DMS114 treated with DMSO at 0.1 percent for 48 hours (cell line): Measurements from ENCODE around the gene TMOD1.

Source experiments
- DNase-seq: peaks from one replicate; lab custom pipeline; 2025; ENCODE audit not compliant: unreplicated experiment; lab: John Stamatoyannopoulos, UW

The TMOD1 gene

DNA sequence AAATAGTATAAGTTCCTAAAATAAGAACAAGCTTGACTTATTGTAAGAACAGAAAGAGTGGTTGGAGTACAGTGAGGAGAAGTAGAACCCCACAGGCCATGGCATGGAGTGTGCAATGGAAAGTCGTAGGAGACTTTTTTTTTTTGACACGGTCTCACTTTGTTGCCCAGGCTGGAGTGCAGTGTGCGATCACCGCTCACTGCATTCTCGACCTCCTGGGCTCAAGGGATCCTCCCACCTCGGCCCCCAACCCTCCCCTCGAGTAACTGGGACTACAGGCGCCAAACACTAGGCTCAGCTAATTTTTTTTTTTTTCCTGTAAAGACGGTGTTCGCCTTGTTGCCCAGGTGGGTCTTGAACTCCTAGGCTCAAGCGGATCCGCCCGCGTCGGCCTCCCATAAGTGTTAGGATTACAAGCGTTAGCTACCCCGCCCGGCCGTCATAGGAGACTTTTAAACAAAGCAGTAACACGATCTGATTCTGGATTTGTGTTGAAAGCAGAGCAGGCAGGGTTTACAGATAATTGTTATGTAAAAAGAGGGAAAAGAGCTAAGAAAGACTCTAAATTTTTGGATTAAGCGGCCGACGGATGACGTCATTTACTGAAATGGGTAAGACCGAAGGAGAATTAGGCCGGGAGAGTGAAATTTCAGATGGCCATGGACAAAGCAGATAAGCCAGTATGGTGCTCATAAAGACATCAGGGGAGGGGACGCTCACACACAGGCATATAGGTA is 130.9 kb downstream of the TMOD1 start:
- DNase-seq: peak; percentile 49

DNA sequence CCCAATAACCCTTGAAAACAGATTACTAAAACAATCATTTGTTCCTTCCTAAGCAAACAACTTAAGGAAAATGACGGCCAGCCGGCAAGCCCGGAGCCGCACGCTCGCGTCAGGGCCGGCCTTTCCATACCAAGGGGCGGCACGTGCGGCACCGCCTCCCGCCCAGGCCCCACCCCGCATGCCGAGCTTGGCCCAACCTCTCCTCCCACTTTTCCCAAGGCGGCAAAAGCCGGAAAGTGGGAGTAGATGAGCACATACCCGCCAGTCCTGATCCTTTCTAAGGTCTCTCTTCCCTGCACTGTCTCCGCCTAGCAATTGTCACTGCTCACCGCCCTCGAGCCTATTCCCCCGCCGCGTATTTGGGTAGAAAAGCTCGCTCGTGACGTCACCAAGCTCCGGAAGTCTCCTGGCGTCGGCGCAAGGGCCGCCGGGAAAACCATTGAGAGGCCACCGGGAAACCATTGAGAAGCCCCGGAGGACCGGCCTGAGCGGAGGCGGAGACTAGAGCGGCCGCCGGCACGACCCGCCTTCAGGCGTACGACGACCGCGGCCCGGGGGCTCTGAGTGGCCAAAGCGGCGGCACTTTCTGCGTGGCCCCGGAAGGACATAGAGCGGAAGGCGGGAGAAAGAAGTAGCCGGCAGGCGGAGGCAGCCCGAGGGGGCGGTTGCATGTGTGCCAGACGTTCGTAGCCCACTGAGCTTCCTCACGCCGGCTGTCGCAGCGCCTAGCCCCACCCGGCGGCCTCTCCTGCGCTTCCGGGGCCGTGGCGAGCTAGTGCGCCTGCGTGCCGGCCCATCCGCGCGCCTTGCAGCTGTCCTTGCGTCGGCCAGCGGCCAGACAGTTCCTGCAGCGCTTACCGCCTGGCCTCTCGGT is 131.8 kb downstream of the TMOD1 start, which contains the start of the genes NCBP1 and TSTD2:
Gene NCBP1, plus strand, starts transcription at position 837 of the 874 bp plus-strand sequence. CDS start 61 bp downstream, outside the sequence.
Gene TSTD2, minus strand, starts transcription at position 384 of the 874 bp plus-strand sequence. CDS start 5,806 bp downstream, outside the sequence.
- DNase-seq: peak; percentile 90

DNA sequence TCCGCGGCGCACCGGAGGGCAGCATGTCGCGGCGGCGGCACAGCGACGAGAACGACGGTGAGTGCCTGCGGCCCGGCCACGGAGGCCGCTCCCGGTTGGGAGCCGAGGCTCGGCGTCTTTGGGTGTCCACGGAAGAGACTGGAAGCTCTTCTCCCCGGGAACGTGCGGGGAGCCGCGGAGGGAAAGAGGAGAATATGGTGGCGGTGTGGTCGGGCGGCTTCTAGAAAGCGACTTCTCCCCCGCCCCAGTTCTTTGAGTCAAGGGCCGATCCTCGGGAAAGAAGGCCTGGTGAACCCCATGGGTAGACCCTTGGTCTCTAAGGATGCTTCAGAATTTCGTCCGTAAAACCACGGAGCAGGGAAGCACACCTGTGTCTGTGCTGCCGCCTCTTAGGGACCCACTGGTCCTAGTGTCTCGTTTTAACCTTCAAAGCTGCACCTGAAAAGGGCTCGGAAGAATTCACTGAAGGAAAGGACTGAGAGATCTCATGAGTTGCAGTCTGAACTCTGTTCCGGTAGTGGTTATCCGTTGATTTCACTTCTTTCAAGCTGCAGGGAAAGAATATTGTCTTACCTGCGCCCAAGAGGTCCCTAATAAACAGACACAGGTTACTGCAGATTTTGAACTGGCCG is 132.5 kb downstream of the TMOD1 start:
- DNase-seq: no peak

DNA sequence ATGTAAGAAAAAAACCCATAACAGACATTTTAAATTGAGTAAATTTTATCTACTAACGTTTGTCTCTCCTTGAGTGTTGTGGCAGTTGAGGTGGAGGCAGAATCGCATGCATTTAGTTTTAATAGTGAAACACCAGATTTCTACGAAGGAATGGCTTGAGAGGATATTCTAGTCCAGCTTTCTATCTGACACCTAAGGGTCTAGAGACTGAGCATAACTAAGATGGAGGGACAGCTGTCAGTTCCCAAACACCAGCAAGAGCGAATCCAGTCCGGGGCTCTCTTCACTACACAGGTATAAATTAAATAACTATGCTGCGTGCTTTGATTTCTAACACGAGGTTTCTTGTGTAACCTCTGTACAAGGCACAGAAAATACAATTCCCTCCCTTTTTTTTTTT is 133.6 kb downstream of the TMOD1 start:
- no peak for DNase-seq

DNA sequence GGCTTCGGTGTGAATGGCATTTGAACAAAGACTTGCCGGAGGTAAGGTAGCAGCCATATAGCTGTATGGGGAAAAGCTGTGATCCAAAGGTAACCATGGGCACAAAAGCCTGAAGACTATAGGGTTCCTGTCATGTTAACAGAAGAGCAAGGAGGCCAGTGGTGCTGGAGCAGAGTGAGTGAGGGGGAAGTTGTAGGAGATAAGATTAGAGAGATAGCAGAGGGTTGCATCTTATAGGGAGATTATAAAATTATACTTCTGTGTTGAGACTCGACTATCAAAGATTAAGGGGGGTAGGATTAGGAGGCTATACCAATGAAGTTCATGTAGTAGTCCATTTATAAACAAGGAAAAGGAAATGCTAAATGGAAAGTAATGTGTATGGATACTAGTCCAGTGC is 135.4 kb downstream of the TMOD1 start:
- DNase-seq: no peak

DNA sequence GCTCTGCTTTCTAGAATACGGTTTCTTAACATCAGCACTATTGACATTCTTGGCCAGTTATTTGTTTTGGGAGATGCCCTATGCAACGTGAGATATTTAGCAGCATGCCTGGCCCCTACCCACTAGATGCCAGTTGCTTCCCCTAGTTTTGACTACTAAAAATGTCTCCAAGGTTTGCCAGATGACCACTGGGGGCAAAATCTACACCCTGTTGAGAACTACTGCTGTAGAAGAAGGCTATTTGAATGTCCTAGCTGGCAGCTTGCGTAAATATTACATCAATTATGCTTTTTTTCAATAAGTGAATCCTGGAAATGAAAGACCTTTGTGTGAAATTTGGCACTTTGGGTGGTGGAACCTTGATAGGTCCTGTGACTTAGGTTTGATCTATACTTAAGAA is 137.2 kb downstream of the TMOD1 start:
- no peak for DNase-seq

DNA sequence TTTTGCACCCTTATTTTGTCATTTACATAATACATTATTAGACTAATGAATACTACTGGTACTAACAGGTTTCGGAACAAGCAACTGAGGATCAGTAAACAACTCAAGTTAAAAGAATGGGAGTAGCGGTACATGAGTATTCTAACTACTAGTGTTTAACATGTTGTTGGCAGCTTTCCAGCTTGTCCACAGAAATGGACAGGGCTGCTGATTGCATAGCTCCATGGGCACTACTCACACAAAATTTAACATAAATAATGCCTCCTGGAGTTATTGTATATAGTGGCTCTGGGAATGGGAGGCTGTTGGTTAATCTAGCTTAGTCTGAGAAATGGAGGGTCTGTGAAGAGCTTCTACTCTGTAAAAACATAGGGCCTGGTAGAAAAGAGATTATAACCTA is 138.9 kb downstream of the TMOD1 start:
- DNase-seq: no peak

DNA sequence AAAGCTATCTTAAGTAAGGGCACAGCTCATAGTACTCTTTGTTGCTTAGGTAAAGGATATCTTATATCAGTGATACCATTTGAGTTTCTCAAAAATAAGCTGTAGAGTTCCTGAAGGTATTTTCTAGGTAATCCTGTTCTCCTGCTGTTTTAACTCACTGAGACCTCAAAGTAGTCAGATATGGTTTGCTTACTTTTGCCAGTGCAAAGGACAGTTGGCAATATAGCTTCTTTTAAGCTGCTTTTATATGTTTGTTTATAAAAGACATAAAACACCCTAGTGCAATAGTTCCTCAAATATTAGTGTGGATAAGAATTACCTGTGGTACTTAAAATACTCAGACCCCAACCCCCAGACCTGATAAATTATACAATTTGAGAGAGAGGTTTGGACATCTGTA is 144.3 kb downstream of the TMOD1 start:
- DNase-seq: no peak

DNA sequence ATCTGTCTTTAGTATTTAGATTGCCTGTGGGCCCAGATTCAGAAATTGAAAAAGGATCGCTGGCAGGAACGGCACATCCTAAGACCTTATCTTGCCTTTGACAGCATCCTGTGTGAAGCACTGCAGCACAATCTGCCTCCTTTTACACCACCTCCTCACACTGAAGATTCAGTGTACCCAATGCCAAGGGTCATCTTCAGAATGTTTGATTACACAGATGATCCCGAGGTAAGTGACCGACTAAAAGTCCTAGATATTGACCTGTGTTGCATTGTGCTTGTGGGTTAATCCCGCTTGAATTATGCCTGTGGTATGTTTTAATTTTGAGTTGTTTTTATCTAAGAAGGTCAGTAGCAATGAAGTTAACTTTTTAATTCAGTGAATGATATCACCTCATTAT is 146.5 kb downstream of the TMOD1 start:
- no peak for DNase-seq
